ENCODE results near the gene NLGN1. TPM values are rescaled to one million over a fixed set of nuclear protein-coding genes. Genes with fewer than 3 reads are reported as not detected.

Gene NLGN1
- total and polyA plus RNA-seq, 2 experiments from 2014 or later, result 5.3 to 10.9 TPM

DNA sequence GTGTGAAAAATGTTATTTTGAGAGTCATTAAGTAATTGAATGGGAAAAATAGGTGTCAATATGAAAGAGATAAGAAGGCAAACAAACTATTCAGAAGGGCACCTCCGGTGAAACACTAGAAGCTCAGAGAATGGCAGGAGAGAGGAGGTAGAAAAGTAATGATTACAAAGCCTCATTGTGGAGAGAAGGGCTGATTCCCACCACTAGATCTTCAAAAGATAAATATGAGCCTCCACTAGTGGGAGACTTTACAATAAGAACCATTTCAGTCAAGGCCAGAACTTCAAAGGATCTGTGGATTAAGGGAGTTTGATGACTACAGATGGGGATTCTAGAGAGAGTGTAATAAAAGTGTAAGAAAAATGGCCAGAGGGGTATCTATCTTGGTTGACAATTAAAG, 535.6 kb downstream of the NLGN1 start:
- TF ChIP-seq, protein P1, sequence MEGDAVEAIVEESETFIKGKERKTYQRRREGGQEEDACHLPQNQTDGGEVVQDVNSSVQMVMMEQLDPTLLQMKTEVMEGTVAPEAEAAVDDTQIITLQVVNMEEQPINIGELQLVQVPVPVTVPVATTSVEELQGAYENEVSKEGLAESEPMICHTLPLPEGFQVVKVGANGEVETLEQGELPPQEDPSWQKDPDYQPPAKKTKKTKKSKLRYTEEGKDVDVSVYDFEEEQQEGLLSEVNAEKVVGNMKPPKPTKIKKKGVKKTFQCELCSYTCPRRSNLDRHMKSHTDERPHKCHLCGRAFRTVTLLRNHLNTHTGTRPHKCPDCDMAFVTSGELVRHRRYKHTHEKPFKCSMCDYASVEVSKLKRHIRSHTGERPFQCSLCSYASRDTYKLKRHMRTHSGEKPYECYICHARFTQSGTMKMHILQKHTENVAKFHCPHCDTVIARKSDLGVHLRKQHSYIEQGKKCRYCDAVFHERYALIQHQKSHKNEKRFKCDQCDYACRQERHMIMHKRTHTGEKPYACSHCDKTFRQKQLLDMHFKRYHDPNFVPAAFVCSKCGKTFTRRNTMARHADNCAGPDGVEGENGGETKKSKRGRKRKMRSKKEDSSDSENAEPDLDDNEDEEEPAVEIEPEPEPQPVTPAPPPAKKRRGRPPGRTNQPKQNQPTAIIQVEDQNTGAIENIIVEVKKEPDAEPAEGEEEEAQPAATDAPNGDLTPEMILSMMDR (IDR thresholded peaks at IDR 0.05; ENCODE audit: low read depth, low read length), result no peak
- no peak for DNase-seq (ENCODE audit: low read depth in 1 of 2, low spot score in 1 of 2)
- Histone ChIP-seq H3K36me3 (no peaks in the 10 kb centered on the region), H3K4me1 (ENCODE audit: low read depth) (peaks cover 1% of the 10 kb centered on the region), H3K27ac (no peak overlapping the region), H3K4me3 (no peak overlapping the region), H3K9me3 (ENCODE audit: low read depth) (no peaks in the 10 kb centered on the region), H3K27me3 (no peaks in the 10 kb centered on the region)

GRCh38 chr3:173936316-173936715, 538.8 kb downstream of the NLGN1 start:
- peaks cover 7% of the 10 kb centered on the region for H3K4me1 ChIP-seq (ENCODE audit: low read depth)
- H3K4me3 ChIP-seq, result no peak overlapping the region
- no peaks in the 10 kb centered on the region for H3K27me3 ChIP-seq
- no peak for DNase-seq (ENCODE audit: low read depth in 1 of 2, low spot score in 1 of 2)
- no peaks in the 10 kb centered on the region for H3K9me3 ChIP-seq (ENCODE audit: low read depth)
- H3K36me3 ChIP-seq, result no peaks in the 10 kb centered on the region
- H3K27ac ChIP-seq, result no peak overlapping the region
- TF ChIP-seq, protein P1 (IDR thresholded peaks at IDR 0.05; ENCODE audit: low read depth, low read length), result no peak

GRCh38 chr3:173938159-173938558, 540.6 kb downstream of the NLGN1 start:
- Histone ChIP-seq H3K27me3 (no peaks in the 10 kb centered on the region), H3K4me3 (no peak overlapping the region), H3K4me1 (ENCODE audit: low read depth) (peaks cover 7% of the 10 kb centered on the region), H3K9me3 (ENCODE audit: low read depth) (no peaks in the 10 kb centered on the region), H3K27ac (no peak overlapping the region), H3K36me3 (no peaks in the 10 kb centered on the region)
- peak; percentile 30 to 37 for DNase-seq (ENCODE audit: low read depth in 1 of 2, low spot score in 1 of 2)
- TF ChIP-seq, protein P1 (IDR thresholded peaks at IDR 0.05; ENCODE audit: low read depth, low read length), result no peak

GRCh38 chr3:173938616-173939015, 541.1 kb downstream of the NLGN1 start:
- Histone ChIP-seq H3K4me3 (no peak overlapping the region), H3K9me3 (ENCODE audit: low read depth) (no peaks in the 10 kb centered on the region), H3K4me1 (ENCODE audit: low read depth) (peaks cover 7% of the 10 kb centered on the region), H3K36me3 (no peaks in the 10 kb centered on the region), H3K27me3 (no peaks in the 10 kb centered on the region), H3K27ac (no peak overlapping the region)
- TF ChIP-seq, protein P1 (IDR thresholded peaks at IDR 0.05; ENCODE audit: low read depth, low read length), result no peak
- DNase-seq (ENCODE audit: low read depth in 1 of 2, low spot score in 1 of 2), result peak in 1 of 2 donors; percentile 11

DNA sequence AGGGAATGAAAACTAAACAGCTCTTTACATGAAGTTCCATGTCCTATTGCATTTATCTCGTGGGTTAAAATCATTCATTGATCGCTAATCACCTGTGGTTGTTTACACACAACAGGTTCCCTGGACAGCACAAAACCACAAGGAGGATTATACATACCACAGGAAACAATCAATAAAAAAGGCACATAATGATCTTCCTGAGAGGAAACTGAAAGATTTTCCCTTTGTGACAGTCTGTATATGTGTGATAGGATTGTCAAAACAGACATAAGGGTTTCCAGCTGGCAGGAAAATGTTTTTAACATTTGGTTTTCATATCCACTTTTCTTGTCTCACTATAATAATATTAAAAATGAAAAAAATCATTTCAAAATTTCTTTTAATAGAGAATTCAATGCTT, 541.8 kb downstream of the NLGN1 start:
- H3K4me3 ChIP-seq, result no peak overlapping the region
- peaks cover 7% of the 10 kb centered on the region for H3K4me1 ChIP-seq (ENCODE audit: low read depth)
- no peaks in the 10 kb centered on the region for H3K36me3 ChIP-seq
- H3K27ac ChIP-seq, result no peak overlapping the region
- no peaks in the 10 kb centered on the region for H3K9me3 ChIP-seq (ENCODE audit: low read depth)
- TF ChIP-seq, protein P1 (IDR thresholded peaks at IDR 0.05; ENCODE audit: low read depth, low read length), result no peak
- H3K27me3 ChIP-seq, result no peaks in the 10 kb centered on the region
- no peak for DNase-seq (ENCODE audit: low read depth in 1 of 2, low spot score in 1 of 2)

GRCh38 chr3:173943264-173943663, 545.7 kb downstream of the NLGN1 start:
- no peaks in the 10 kb centered on the region for H3K9me3 ChIP-seq (ENCODE audit: low read depth)
- no peaks in the 10 kb centered on the region for H3K27me3 ChIP-seq
- H3K36me3 ChIP-seq, result no peaks in the 10 kb centered on the region
- TF ChIP-seq, protein P1 (IDR thresholded peaks at IDR 0.05; ENCODE audit: low read depth, low read length), result no peak
- H3K27ac ChIP-seq, result no peak overlapping the region
- H3K4me1 ChIP-seq (ENCODE audit: low read depth), result peaks cover 4% of the 10 kb centered on the region
- no peak overlapping the region for H3K4me3 ChIP-seq
- DNase-seq (ENCODE audit: low read depth in 1 of 2, low spot score in 1 of 2), result no peak

Measured in cardiac muscle cell (in vitro differentiated cells and primary cell).